DND-41 (cell line): ENCODE measurements around the gene MCUR1.

Experiments used
- ATAC-seq: fragments of 200-7000 bp; cut with Tn5 transposase; 3 replicates; pipeline ENCODE4 v1.9.1; 2021; ENCODE audit warnings: low read depth; ENCODE audit not compliant: insufficient read depth
- DNase-seq: peaks from one replicate; pipeline ENCODE4 v3.0.0-alpha.2; 2020
- H2AFZ ChIP-seq: 2 replicates; pipeline ENCODE4 v1.6.0; 2012; ENCODE audit warnings: low read depth, low read length
- H3K27ac ChIP-seq: 2 replicates; pipeline ENCODE4 v1.5.1; 2012; ENCODE audit warnings: low read length, inconsistent platforms
- H3K27me3 ChIP-seq: fragments of 200-600 bp; sonication (generic); 2 replicates; pipeline ENCODE4 v1.6.0; 2012; ENCODE audit warnings: low read length, mild to moderate bottlenecking, inconsistent platforms; ENCODE audit not compliant: insufficient read depth, poor library complexity
- H3K36me3 ChIP-seq: 2 replicates; pipeline ENCODE4 v1.5.1; 2012; ENCODE audit warnings: low read length, inconsistent platforms; ENCODE audit not compliant: insufficient read depth
- H3K4me1 ChIP-seq: 2 replicates; pipeline ENCODE4 v1.5.1; 2012; ENCODE audit warnings: mild to moderate bottlenecking, low read length; ENCODE audit not compliant: insufficient read depth
- H3K4me2 ChIP-seq: 2 replicates; pipeline ENCODE4 v1.6.0; 2012; ENCODE audit warnings: mild to moderate bottlenecking, moderate library complexity, low read length, inconsistent platforms; ENCODE audit not compliant: insufficient read depth
- H3K4me3 ChIP-seq, 2 experiments: fragments of 200-600 bp in 1 of 2; shearing (Covaris generic) in 1 of 2; 2 replicates each; pipeline ENCODE4 v1.5.1; 2012 to 2016; ENCODE audit warnings: inconsistent platforms in 2 of 2, low read length in 2 of 2, mild to moderate bottlenecking in 2 of 2, low read depth in 1 of 2, moderate library complexity in 1 of 2
- H3K79me2 ChIP-seq: 2 replicates; pipeline ENCODE4 v1.6.0; 2012; ENCODE audit warnings: low read length, inconsistent platforms; ENCODE audit not compliant: insufficient read depth
- H3K9ac ChIP-seq: 2 replicates; pipeline ENCODE4 v1.6.0; 2012; ENCODE audit warnings: low read depth, mild to moderate bottlenecking, inconsistent platforms, low read length, moderate library complexity
- H3K9me3 ChIP-seq: 2 replicates; pipeline ENCODE4 v1.5.1; 2012; ENCODE audit warnings: low read length, moderate library complexity, mild to moderate bottlenecking, inconsistent platforms; ENCODE audit not compliant: insufficient read depth, severe bottlenecking
- H4K20me1 ChIP-seq: 2 replicates; pipeline ENCODE4 v1.6.0; 2012; ENCODE audit warnings: low read length; ENCODE audit not compliant: insufficient read depth
- CTCF ChIP-seq: IDR thresholded peaks from 2 replicates; pipeline ENCODE4 v1.5.1; 2012; ENCODE audit warnings: borderline replicate concordance, low read length, moderate library complexity, mild to moderate bottlenecking; ENCODE audit not compliant: poor library complexity, severe bottlenecking; ENCODE audit errors: extremely low read depth
- EZH2 ChIP-seq: IDR thresholded peaks from 3 replicates; pipeline ENCODE4 v1.6.1; 2012; ENCODE audit warnings: borderline replicate concordance, low read depth, mild to moderate bottlenecking, moderate library complexity, low read length, inconsistent platforms; ENCODE audit not compliant: severe bottlenecking

The MCUR1 gene

GRCh38 chr6:13769034-13769654 is 45.2 kb downstream of the MCUR1 start:
- no peak for ATAC-seq
- Histone ChIP-seq H3K27ac (no peak overlapping the region), H3K4me2 (no peak overlapping the region), H2AFZ (no peak overlapping the region), H3K79me2 (no peaks in the 10 kb centered on the region), H3K9ac (no peak overlapping the region), H3K27me3 (no peaks in the 10 kb centered on the region), H4K20me1 (no peaks in the 10 kb centered on the region), H3K4me1 (peaks cover 25% of the 10 kb centered on the region), H3K4me3 (no peak overlapping the region), H3K9me3 (no peaks in the 10 kb centered on the region), H3K36me3 (no peaks in the 10 kb centered on the region)
- DNase-seq: peak; percentile 33
- TF ChIP-seq EZH2: no peak

- no peaks in the 10 kb centered on the region for H3K79me2 ChIP-seq
- no peak for ATAC-seq
- DNase-seq: peak; percentile 52
- H3K27ac ChIP-seq: peak overlapping the region; percentile 25; the same call in 1 of the 2 replicates
- H3K4me2 ChIP-seq: no peak overlapping the region
- no peak overlapping the region; the same call in 1 of the 2 replicates for H2AFZ ChIP-seq
- H3K36me3 ChIP-seq: no peaks in the 10 kb centered on the region
- peaks cover 44% of the 10 kb centered on the region for H3K4me1 ChIP-seq
- H4K20me1 ChIP-seq: no peaks in the 10 kb centered on the region
- no peak overlapping the region for H3K9ac ChIP-seq
- H3K4me3 ChIP-seq: no peak overlapping the region
- H3K9me3 ChIP-seq: no peaks in the 10 kb centered on the region
- TF ChIP-seq EZH2 (no peak), CTCF (peak; percentile 31)
- H3K27me3 ChIP-seq: no peaks in the 10 kb centered on the region
These were observed 47.1 kb downstream of the MCUR1 start for GRCh38 chr6:13767121-13767808.

- H3K9ac ChIP-seq: no peak overlapping the region
These were observed 48.1 kb downstream of the MCUR1 start for GRCh38 chr6:13766201-13766634.

More at GRCh38 chr6:13766201-13766634, 48.1 kb downstream of the MCUR1 start:
- Histone ChIP-seq H4K20me1 (no peaks in the 10 kb centered on the region), H3K4me1 (peaks cover 54% of the 10 kb centered on the region), H3K4me3 (no peak overlapping the region), H2AFZ (no peak overlapping the region), H3K27ac (peak overlapping the region; percentile 46; the same call in 1 of the 2 replicates), H3K36me3 (no peaks in the 10 kb centered on the region), H3K9me3 (no peaks in the 10 kb centered on the region), H3K27me3 (no peaks in the 10 kb centered on the region), H3K4me2 (no peak overlapping the region), H3K79me2 (no peaks in the 10 kb centered on the region)
- DNase-seq: peak; percentile 45
- TF ChIP-seq CTCF: no peak
- TF ChIP-seq EZH2: no peak
- ATAC-seq: peak; percentile 27
